HCT116 (cell line): ENCODE results near the gene METTL21A. TPM values are rescaled to one million over a fixed set of nuclear protein-coding genes. Genes with fewer than 3 reads are reported as not detected.

ENCODE experiments used
- ATAC-seq: fragments of 200-7000 bp; cut with Tn5 transposase; 2 replicates; pipeline ENCODE4 v1.9.1; 2020; ENCODE audit warnings: mild to moderate bottlenecking, moderate library complexity
- BruUV-seq: library from RNA; stranded (reverse); fragments of 400-500 nt; replicated peaks from 2 replicates; lab custom pipeline; 2021; lab: Mats Ljungman, UMichigan
- CTCF ChIA-PET: fragments of 300-600 bp; sonication (Branson Sonifier 250); formaldehyde crosslinking; loops from one replicate; lab custom pipeline; 2021; ENCODE audit warnings: antibody characterized with exemption; lab: Charles Lee
- POLR2A ChIA-PET: fragments of 300-600, 350-600 bp; sonication (Branson Sonifier 250); formaldehyde crosslinking; loops from one replicate; lab custom pipeline; 2021; ENCODE audit warnings: antibody characterized with exemption; lab: Charles Lee
- RAD21 ChIA-PET, 2 experiments: fragments of 300-600 bp; sonication (Branson Sonifier 250); formaldehyde crosslinking; loops; one replicate each; lab custom pipeline; 2023; ENCODE audit warnings: low total read pairs in 2 of 2; ENCODE audit not compliant: uncharacterized antibody in 2 of 2, unreplicated experiment in 2 of 2, low non-redundant PET in 1 of 2; lab: Charles Lee
- DNase-seq: peaks from one replicate; pipeline ENCODE4 v3.0.0-alpha.2; 2010; ENCODE audit warnings: low read depth, low spot score
- H2AFZ ChIP-seq: fragments of 200-600 bp; shearing (Covaris generic), sonication (generic); 2 replicates; pipeline ENCODE4 v1.6.1; 2017; ENCODE audit warnings: low read depth, mixed run types, mixed read lengths, antibody characterized with exemption, low read length; ENCODE audit not compliant: poor library complexity, severe bottlenecking
- H3K27ac ChIP-seq: 2 replicates; pipeline ENCODE4 v1.5.1; 2012; ENCODE audit warnings: low read depth, low read length
- H3K27me3 ChIP-seq: fragments of 200-600 bp; sonication (generic); 2 replicates; pipeline ENCODE4 v1.6.1; 2016; ENCODE audit warnings: mixed run types, low read length, mixed read lengths; ENCODE audit not compliant: insufficient read depth
- H3K36me3 ChIP-seq, 2 experiments: fragments of 200-500 bp in 1 of 2; fragments of 200-600 bp in 1 of 2; sonication (Bioruptor generic) in 1 of 2; sonication (generic) in 1 of 2; 2 replicates each; pipeline versions ENCODE4 v1.5.1 to v1.6.1; 2014 to 2016; ENCODE audit warnings: low read length in 2 of 2, inconsistent platforms in 1 of 2, mixed read lengths in 1 of 2, mixed run types in 1 of 2; ENCODE audit not compliant: insufficient read depth in 2 of 2, control insufficient read depth in 1 of 2
- H3K4me1 ChIP-seq, 2 experiments: fragments of 200-600 bp in 1 of 2; sonication (generic) in 1 of 2; 2 replicates each; pipeline versions ENCODE4 v1.5.1 to v1.6.1; 2012 to 2017; ENCODE audit warnings: low read length in 2 of 2, inconsistent platforms in 1 of 2, mild to moderate bottlenecking in 1 of 2, mixed read lengths in 1 of 2, mixed run types in 1 of 2, moderate library complexity in 1 of 2; ENCODE audit not compliant: insufficient read depth in 2 of 2, control insufficient read depth in 1 of 2
- H3K4me2 ChIP-seq: fragments of 200-600 bp; sonication (generic); 2 replicates; pipeline ENCODE4 v1.6.1; 2017; ENCODE audit warnings: mixed run types, low read length, mixed read lengths
- H3K4me3 ChIP-seq, 2 experiments: fragments of 200-600 bp in 1 of 2; sonication (generic) in 1 of 2; replicated peaks in 1 of 2; 2 replicates each; pipeline ENCODE4 v1.5.1; 2011 to 2016; ENCODE audit warnings: low read length in 2 of 2, control low read depth in 1 of 2, low read depth in 1 of 2, mild to moderate bottlenecking in 1 of 2, mixed read lengths in 1 of 2, mixed run types in 1 of 2
- H3K79me2 ChIP-seq: fragments of 200-600 bp; sonication (generic); 2 replicates; pipeline ENCODE4 v1.6.1; 2017; ENCODE audit warnings: mild to moderate bottlenecking, mixed run types, low read length, moderate library complexity, mixed read lengths; ENCODE audit not compliant: insufficient read depth
- H3K9ac ChIP-seq: fragments of 200-600 bp; sonication (generic); 2 replicates; pipeline ENCODE4 v1.6.1; 2016; ENCODE audit warnings: low read length, mixed read lengths
- H3K9me2 ChIP-seq: fragments of 200-600 bp; sonication (generic), shearing (Covaris generic); 2 replicates; pipeline ENCODE4 v1.6.1; 2017; ENCODE audit warnings: mixed run types, mild to moderate bottlenecking, moderate library complexity; ENCODE audit not compliant: insufficient read depth
- H3K9me3 ChIP-seq, 2 experiments: fragments of 200-500 bp in 1 of 2; fragments of 200-600 bp in 1 of 2; sonication (Bioruptor generic) in 1 of 2; sonication (generic) in 1 of 2; 2 replicates each; pipeline ENCODE4 v1.6.1; 2014 to 2017; ENCODE audit warnings: low read length in 2 of 2, mixed read lengths in 2 of 2, inconsistent platforms in 1 of 2, low read depth in 1 of 2, mild to moderate bottlenecking in 1 of 2, mixed run types in 1 of 2, moderate library complexity in 1 of 2; ENCODE audit not compliant: control insufficient read depth in 1 of 2, insufficient read depth in 1 of 2
- H4K20me1 ChIP-seq: fragments of 200-600 bp; sonication (generic), shearing (Covaris generic); 2 replicates; pipeline ENCODE4 v1.6.1; 2017; ENCODE audit warnings: mixed run types, mild to moderate bottlenecking, moderate library complexity; ENCODE audit not compliant: insufficient read depth
- CEBPB ChIP-seq: IDR thresholded peaks from 2 replicates; pipeline ENCODE4 v1.6.1; 2012; ENCODE audit warnings: low read depth
- EZH2phosphoT487 ChIP-seq: fragments of 200-600 bp; IDR thresholded peaks from 2 replicates; pipeline ENCODE4 v1.6.1; 2018; ENCODE audit warnings: antibody characterized with exemption, borderline replicate concordance
- ZBTB33 ChIP-seq: IDR thresholded peaks from 2 replicates; pipeline ENCODE4 v1.6.1; 2011; ENCODE audit warnings: mild to moderate bottlenecking, low read length, moderate library complexity; ENCODE audit not compliant: insufficient replicate concordance; ENCODE audit errors: extremely low read depth
- intact Hi-C: fragments of 100-400 bp; cut with micrococcal nuclease; formaldehyde crosslinking; loops from 2 replicates; pipeline ENCODE4 v1.10.0; 2022
- total RNA-seq: library from RNA; stranded (reverse); gene quantifications from one replicate; pipeline ENCODE4 v1.2.1, GENCODE V29; 2021; ENCODE audit not compliant: unreplicated experiment

The METTL21A gene
- total RNA-seq, 1 experiment from 2014 or later: 25.7 TPM

GRCh38 chr2:207599636-207600035 lies 25.6 kb downstream of the METTL21A start:
- CTCF ChIA-PET: no interaction called here
- POLR2A ChIA-PET: no interaction called here

GRCh38 chr2:207594731-207595130 lies 30.5 kb downstream of the METTL21A start:
- ChIA-PET CTCF (no interaction called here), POLR2A (no interaction called here), RAD21 (no interaction called here)
- Histone ChIP-seq H2AFZ (no peak overlapping the region), H3K4me2 (no peak overlapping the region), H3K9me2 (no peaks in the 10 kb centered on the region), H3K27me3 (no peaks in the 10 kb centered on the region), H3K36me3 (peaks cover 0 to 6% of the 10 kb centered on the region in 2 experiments; a peak in 3 of 4 replicates), H3K4me1 (no peaks in the 10 kb centered on the region), H3K9ac (no peak overlapping the region), H3K4me3 (no peak overlapping the region), H4K20me1 (no peaks in the 10 kb centered on the region), H3K27ac (no peak overlapping the region), H3K79me2 (no peaks in the 10 kb centered on the region), H3K9me3 (peaks cover 0 to 3% of the 10 kb centered on the region in 2 experiments; a peak in 1 of 4 replicates)
- no TSS peak for BruUV-seq
- intact Hi-C loops: no loop called here
- no peak for ATAC-seq
- no peak for DNase-seq
- no peak for TF ChIP-seq EZH2phosphoT487

More at GRCh38 chr2:207599636-207600035, 25.6 kb downstream of the METTL21A start:
- BruUV-seq: no TSS peak
- Histone ChIP-seq H3K36me3 (peaks cover 0 to 2% of the 10 kb centered on the region in 2 experiments; a peak in 1 of 4 replicates), H3K4me2 (no peak overlapping the region), H3K27ac (no peak overlapping the region), H2AFZ (no peak overlapping the region), H3K4me1 (no peaks in the 10 kb centered on the region), H4K20me1 (no peaks in the 10 kb centered on the region; the same call in 1 of the 2 replicates)
- TF ChIP-seq CEBPB (no peak), ZBTB33 (no peak)
- TF ChIP-seq, all 23 proteins: peak for 0
- Histone ChIP-seq H3K79me2 (no peaks in the 10 kb centered on the region; the same call in 1 of the 2 replicates), H3K4me3 (no peak overlapping the region), H3K9ac (no peak overlapping the region), H3K9me2 (no peaks in the 10 kb centered on the region), H3K27me3 (no peaks in the 10 kb centered on the region), H3K9me3 (no peaks in the 10 kb centered on the region)
- intact Hi-C loops: no loop called here
- DNase-seq: no peak
- RAD21 ChIA-PET: no interaction called here
- ATAC-seq: no peak
